Psoas muscle (tissue), 8 donors: ENCODE measurements around the gene OGA. TPM values are rescaled to one million over a fixed set of nuclear protein-coding genes. Genes with fewer than 3 reads are reported as not detected.

Experiments
- ATAC-seq, 4 donors: fragments of 200-7000 bp; cut with Tn5 transposase; one replicate each; pipeline ENCODE4 v1.9.1; 2020; ENCODE audit warnings: moderate library complexity in 3 of 4, mild to moderate bottlenecking in 2 of 4
- DNase-seq, 2 donors: peaks; one replicate each; pipeline ENCODE4 v3.0.0-alpha.2; 2020
- H3K27ac ChIP-seq: fragments of 200-600 bp; one replicate; pipeline ENCODE4 v1.8.0; 2022
- H3K27me3 ChIP-seq, 3 donors: fragments of 200-600 bp in 1 of 3; one replicate each; pipeline versions ENCODE4 v1.6.1 to v1.8.0; 2013 to 2022; ENCODE audit warnings: low read length in 2 of 3, mild to moderate bottlenecking in 2 of 3, moderate library complexity in 1 of 3; ENCODE audit not compliant: insufficient read depth in 3 of 3
- H3K36me3 ChIP-seq, 2 donors: fragments of 200-600 bp in 1 of 2; one replicate each; pipeline versions ENCODE4 v1.6.1 to v1.8.0; 2013 to 2022; ENCODE audit warnings: low read depth in 1 of 2, mild to moderate bottlenecking in 1 of 2, moderate library complexity in 1 of 2; ENCODE audit not compliant: insufficient read depth in 1 of 2
- H3K4me1 ChIP-seq: fragments of 200-600 bp; one replicate; pipeline ENCODE4 v1.8.0; 2022
- H3K4me3 ChIP-seq: fragments of 200-600 bp; one replicate; pipeline ENCODE4 v1.8.0; 2022; ENCODE audit warnings: mild to moderate bottlenecking
- H3K9me3 ChIP-seq: fragments of 200-600 bp; one replicate; pipeline ENCODE4 v1.8.0; 2022
- WGBS, 3 donors: extraction: QIAGEN DNeasy Blood & Tissue Kit; methylation state at CpG; one replicate each; pipeline versions ENCODE4 v1.1.6 to v1.1.7; 2013; 5-methylcytosine and 5-hydroxymethylcytosine counted together
- intact Hi-C, 2 donors: fragments of 100-400 bp; cut with DNase I; formaldehyde crosslinking; loops; one replicate each; pipeline versions ENCODE4 v1.11.0 to v1.14.2; 2022
- polyA plus RNA-seq, 3 donors: library from polyadenylated mRNA; stranded (reverse); fragments of 200-250 nt; gene quantifications; one replicate each; pipeline ENCODE4 v1.2.3, GENCODE V29; 2013
- total RNA-seq, 4 donors: library from RNA; stranded (reverse); fragmentation: NEBNext Ultra II Directional in 2 of 4; extraction: Animal tissue kit (Norgen Biotek cat#: 25700) in 2 of 4; gene quantifications; one replicate each; pipeline versions ENCODE4 v1.2.1 to v1.2.4, GENCODE V29; 2021 to 2023
- TF ChIP-seq, protein P1 (sequence below): fragments of 200-600 bp; IDR thresholded peaks from one replicate; pipeline ENCODE4 v1.8.0; 2022; ENCODE audit warnings: antibody characterized with exemption
- donor health status: healthy with polysubstance abuse.
- donor health status: DM: no; HTN: no; CAD: no; lungs with moderate emphysema.
- donor health status: Bipolar disorder and iron deficiency.
- donor health status: healthy.
- donor health status: DM: yes; HTN: yes; CAD: no.
- donor health status: DM: no; HTN: no; CAD: no.
- donor health status: DM: no; HTN: no; CAD: no.
- donor health status: DM: yes; HTN: yes; CAD: no.

OGA gene
- total and polyA plus RNA-seq, 7 donors, result 12.0 to 59.8 (median 56.2) TPM

DNA sequence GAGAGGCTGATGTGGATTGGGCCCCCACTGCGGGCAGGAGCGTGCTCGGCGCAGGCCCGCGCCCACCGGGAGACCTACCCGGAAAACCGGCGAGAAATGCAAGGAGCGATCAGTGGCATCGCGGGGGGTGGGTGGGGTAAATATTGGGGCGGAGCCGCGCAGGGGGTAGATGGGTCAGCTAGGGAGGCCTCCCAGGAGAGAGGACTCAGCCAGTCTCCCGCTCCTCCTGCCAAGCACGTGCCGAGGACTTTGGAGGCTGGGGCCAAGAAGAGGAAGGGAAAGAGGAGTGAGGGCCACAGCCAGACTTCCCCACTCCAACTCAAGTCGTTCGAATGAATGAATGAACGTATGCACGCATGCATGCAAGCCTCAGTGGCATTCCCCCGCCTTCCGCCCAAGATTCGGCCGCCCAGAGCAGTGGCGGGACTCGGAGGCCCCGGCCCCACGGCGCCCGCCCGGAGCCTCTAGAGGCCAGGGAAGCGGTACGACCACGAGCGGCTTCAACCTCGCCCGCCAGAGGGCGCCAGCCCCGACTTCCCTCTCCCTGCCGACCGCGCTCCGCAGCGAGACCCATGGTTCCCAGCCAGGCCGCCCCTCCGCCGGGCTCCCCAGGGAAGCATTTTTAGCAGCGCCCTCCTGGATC, 38.6 kb downstream of the OGA start:
- no peaks in the 10 kb centered on the region for H3K9me3 ChIP-seq
- intact Hi-C loops, result loop anchor here in 1 of 2 donors (2.0 kb wide), 1 partner anchor 177 kb away; no protein-coding TSS in a partner anchor
- TF ChIP-seq, protein P1, sequence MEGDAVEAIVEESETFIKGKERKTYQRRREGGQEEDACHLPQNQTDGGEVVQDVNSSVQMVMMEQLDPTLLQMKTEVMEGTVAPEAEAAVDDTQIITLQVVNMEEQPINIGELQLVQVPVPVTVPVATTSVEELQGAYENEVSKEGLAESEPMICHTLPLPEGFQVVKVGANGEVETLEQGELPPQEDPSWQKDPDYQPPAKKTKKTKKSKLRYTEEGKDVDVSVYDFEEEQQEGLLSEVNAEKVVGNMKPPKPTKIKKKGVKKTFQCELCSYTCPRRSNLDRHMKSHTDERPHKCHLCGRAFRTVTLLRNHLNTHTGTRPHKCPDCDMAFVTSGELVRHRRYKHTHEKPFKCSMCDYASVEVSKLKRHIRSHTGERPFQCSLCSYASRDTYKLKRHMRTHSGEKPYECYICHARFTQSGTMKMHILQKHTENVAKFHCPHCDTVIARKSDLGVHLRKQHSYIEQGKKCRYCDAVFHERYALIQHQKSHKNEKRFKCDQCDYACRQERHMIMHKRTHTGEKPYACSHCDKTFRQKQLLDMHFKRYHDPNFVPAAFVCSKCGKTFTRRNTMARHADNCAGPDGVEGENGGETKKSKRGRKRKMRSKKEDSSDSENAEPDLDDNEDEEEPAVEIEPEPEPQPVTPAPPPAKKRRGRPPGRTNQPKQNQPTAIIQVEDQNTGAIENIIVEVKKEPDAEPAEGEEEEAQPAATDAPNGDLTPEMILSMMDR, result peak; percentile 90
- no peak overlapping the region for H3K27ac ChIP-seq
- peak; percentile 83 to 91 for DNase-seq
- peak overlapping the region; percentile 59 for H3K4me3 ChIP-seq
- peaks cover 0 to 9% of the 10 kb centered on the region in 2 donors for H3K36me3 ChIP-seq
- ATAC-seq, result peak; percentile 68 to 80 (median 73)
- WGBS, 3 donors, result 7 to 8% (median 8%) methylated on average over 48 to 51 of the region's 51 CpGs
- H3K27me3 ChIP-seq, result peaks cover 0 to 48% (median 21%) of the 10 kb centered on the region in 3 donors
- H3K4me1 ChIP-seq, result peaks cover 38% of the 10 kb centered on the region

DNA sequence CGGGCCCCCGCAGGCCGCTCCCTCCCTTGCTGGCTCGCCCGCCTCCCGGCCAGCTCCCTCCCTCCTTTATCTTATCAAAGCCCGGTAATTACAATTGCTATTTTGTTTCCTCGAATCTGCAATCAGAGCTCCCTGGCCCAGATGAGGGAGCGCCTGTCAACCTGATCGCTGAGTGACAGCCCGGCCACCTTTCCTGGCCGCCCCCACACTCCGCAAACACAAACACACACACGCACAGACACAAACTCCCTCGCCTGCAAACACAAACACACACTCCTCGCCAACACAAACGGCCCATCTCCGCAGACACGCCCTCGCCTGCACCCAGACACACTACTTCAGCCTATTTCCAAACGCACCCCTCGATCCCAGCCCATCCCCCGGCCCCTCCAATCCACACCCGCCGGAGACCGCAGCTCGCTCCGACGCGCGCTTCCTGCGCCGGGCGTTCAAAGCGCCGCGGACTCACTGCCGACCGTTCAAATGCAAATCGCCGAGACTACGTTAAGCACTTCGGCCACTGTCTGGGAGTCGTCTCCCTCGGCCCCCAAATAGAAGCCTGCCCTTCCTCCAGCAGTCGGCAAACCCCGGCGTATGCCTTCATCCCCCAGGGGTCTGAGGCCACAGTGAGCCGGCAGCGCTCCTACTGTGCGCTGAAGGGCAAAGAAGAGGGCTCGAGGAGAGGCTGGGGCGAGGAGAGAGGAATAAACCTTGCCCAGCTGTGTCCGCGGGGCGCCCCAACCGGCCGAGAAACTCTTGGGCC, 39.3 kb downstream of the OGA start:
- intact Hi-C loops, result no loop called here
- H3K4me1 ChIP-seq, result peaks cover 31% of the 10 kb centered on the region
- H3K27ac ChIP-seq, result no peak overlapping the region
- H3K4me3 ChIP-seq, result peak overlapping the region; percentile 59
- H3K9me3 ChIP-seq, result no peaks in the 10 kb centered on the region
- peaks cover 0 to 55% (median 28%) of the 10 kb centered on the region in 3 donors for H3K27me3 ChIP-seq
- TF ChIP-seq, protein P1, result no peak
- DNase-seq (no peak), ATAC-seq (peak in 1 of 4 donors; percentile 22)
- WGBS, 3 donors, result 15 to 25% (median 22%) methylated on average over 58 of the region's 58 CpGs
- H3K36me3 ChIP-seq, result peaks cover 0 to 2% of the 10 kb centered on the region in 2 donors

DNA sequence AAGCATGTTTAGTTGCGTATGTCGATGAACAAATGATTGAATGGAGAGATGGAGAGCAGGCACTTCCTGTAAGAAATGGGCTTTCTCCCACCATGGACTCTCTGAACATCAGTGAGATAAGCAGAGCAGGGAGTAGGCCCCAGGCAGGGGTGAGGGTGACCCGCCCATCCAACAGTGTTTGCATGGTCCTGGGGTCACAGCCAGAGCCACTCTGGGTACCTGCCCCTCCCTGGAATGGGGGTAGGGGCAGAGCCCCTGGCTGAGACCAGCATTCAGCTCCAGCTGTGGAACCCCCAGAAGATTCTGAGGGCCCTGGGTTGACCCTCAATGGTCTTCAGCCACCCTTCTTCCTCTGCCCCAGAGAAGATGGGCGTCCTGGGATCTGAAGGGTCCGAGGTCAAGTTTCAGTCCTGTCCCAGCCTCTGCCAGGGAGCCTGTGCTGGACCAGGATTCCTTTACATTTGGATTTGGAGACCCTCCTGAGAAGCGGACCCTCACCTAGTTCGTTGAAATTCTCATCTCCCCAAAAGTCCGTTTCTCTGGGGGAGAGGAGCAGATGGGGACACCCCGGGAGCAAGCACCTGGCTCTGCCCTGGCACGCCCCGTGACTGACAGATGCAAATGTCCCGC, 40.0 kb downstream of the OGA start:
- intact Hi-C loops, result no loop called here
- 55 to 64% (median 60%) methylated on average over 12 of the region's 12 CpGs for WGBS, 3 donors
- DNase-seq (no peak), ATAC-seq (no peak)
- no peaks in the 10 kb centered on the region for H3K9me3 ChIP-seq
- peaks cover 25% of the 10 kb centered on the region for H3K4me1 ChIP-seq
- peaks cover 0 to 62% (median 32%) of the 10 kb centered on the region in 3 donors for H3K27me3 ChIP-seq
- H3K36me3 ChIP-seq, result no peaks in the 10 kb centered on the region
- H3K4me3 ChIP-seq, result peak overlapping the region; percentile 59
- no peak overlapping the region for H3K27ac ChIP-seq
- TF ChIP-seq, protein P1, result no peak

DNA sequence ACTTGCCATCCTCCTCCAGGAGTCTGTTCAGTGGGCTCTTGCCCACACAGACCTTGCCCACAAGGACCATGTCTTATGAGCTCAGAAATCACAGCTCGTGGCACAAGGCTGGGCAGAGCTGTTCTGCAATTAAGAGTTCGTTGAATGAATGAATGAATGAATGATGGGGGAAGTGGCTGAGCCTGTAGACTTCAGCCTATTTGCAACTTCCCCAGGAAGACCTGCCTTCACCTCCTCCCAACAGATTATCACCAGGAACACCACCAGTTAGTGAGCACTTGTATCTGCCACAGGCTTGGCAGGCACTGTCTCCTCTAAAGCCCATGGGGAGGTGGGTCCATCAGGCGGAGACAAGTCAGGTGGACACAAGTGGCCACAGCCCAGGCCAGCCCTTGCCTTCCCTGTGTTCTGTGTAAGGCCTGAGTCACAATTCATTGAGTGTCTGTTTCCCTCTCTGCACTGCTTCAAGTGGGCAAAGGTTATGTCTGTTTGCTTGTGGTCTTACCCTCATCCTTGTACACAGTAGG, 40.6 kb downstream of the OGA start:
- Histone ChIP-seq H3K36me3 (no peaks in the 10 kb centered on the region), H3K4me1 (peaks cover 22% of the 10 kb centered on the region), H3K9me3 (no peaks in the 10 kb centered on the region), H3K27ac (no peak overlapping the region), H3K4me3 (no peak overlapping the region), H3K27me3 (peaks cover 0 to 68% (median 34%) of the 10 kb centered on the region in 3 donors)
- TF ChIP-seq, protein P1, result no peak
- ATAC-seq, result no peak
- DNase-seq, result no peak
- WGBS, 3 donors, result 88 to 93% (median 91%) methylated on average over 3 of the region's 3 CpGs
- intact Hi-C loops, result no loop called here
